ENCODE results near the gene HDDC3. TPM values are rescaled to one million over a fixed set of nuclear protein-coding genes. Genes with fewer than 3 reads are reported as not detected.

The HDDC3 gene, protein sequence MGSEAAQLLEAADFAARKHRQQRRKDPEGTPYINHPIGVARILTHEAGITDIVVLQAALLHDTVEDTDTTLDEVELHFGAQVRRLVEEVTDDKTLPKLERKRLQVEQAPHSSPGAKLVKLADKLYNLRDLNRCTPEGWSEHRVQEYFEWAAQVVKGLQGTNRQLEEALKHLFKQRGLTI
- total RNA-seq = 38.9 and 40.5 TPM in 2 replicates

DNA sequence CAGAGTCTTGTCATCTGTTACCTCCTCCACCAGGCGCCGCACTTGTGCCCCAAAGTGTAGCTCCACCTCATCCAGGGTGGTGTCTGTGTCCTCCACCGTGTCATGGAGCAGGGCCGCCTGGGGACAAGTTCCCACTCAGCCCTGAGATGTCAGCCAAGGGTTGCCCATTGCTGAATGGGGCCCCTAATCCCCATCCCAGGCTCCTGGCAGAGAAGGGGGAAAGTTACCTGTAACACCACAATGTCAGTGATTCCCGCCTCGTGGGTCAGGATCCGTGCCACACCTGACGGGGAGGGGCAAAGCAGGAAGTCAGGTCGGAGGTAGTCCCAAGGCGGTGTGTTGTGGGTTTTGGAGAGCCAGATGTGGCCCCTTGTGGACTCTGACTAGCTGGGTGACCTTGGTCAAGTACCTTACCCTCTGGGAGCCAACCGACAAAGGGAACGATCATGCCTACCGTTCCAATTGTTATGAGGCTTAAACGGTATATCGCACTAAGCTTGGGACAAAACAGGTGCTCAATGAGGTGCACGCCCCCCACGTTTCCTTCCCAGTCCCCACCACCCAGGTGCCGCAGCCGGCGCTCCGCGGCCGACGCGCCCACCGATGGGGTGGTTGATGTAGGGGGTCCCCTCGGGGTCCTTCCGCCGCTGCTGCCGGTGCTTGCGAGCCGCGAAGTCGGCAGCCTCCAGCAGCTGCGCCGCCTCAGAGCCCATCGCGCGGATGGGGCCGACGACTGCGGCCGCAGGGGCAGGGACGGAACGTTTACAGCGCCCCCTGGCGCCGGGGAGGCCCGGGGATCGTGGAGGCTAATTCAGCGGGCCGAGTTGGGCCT lies at the start of gene HDDC3:
Gene HDDC3 (minus strand): TSS at position 722 of the 832 bp plus-strand sequence. CDS start 9 bp downstream, at position 713.

DNA sequence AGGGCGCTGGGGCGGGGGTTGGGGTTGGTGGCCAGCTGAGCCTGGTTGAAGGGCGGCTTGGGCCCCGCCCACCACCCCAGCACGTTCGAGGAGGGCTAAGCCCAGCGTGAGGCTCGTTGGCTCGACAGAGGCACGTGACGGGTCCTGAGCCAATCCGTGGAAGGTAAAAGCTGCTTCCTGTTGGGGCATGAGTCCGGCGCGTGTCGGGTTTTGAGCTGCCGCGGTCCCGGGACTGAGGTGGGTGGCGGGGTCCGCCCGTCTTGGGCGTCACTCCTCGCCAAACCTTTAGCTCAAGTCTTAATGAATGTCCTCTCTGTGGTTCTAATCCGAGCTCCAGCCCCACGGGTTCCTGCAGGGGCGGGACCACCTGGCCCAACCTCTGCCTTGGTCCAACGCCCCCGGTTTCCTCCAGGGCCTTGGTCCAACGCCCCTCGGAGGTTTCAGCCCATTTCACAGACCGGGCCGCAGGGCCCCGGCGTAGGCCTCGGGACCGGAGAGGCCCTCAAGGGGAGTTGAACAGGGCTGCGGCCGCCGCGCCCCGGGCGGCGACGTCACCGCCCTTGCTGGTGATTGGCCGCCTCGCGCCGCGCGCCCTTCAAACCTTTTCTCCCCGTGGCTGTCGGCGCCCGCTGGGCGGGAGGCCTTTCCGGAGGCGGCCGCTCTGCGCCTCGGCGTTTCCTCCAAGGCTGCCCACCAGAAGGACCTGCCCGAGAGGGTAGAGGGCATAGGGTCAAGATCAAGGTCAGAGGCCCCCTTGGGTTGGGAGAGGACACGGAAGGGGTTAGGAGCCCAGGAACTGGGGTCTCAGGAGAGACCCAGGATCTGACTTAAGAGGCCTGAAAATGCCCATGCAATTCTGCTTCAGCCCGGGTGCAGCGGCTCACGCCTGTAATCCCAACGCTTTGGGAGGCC lies 22.6 kb upstream of the HDDC3 start, which contains the start of gene RCCD1:
Gene RCCD1 (plus strand): TSS at position 173 of the 912 bp plus-strand sequence. CDS start 1,851 bp downstream, outside the sequence.

DNA sequence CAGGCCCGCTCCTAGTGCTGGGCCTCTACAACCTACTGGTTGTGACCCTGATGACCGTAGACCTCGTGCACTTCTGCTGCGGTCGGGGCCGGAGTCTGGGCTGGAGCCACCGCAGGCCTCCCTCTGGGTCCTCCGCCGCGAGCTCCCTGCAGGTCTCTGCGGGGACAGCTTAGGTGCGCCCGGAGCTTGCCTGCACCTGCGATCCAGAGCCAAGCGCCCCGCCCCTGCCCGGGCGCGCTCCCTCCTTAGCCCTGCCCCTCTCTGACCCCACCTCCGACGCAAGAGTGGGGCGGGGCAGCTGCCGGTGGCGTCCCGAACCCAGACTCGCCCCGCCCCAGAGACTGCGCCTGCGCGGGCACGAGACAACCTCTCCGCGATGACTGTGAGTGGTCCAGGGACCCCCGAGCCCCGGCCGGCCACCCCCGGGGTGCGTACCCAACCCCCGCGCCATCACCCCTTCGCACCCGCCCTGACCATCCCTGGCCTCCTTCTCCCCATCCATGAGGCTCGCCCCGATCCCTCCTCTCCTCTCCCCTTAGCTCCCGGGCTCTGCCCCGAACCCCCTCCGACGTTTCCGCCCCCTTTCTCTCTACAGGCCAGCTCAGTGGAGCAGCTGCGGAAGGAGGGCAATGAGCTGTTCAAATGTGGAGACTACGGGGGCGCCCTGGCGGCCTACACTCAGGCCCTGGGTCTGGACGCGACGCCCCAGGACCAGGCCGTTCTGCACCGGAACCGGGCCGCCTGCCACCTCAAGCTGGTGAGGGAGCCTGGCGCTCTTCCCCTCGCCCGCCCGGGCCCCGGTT lies 2.8 kb upstream of the HDDC3 start, which contains the start of gene UNC45A:
Gene UNC45A (plus strand): TSS at position 337 of the 803 bp plus-strand sequence. CDS start 40 bp downstream, at position 377.

DNA sequence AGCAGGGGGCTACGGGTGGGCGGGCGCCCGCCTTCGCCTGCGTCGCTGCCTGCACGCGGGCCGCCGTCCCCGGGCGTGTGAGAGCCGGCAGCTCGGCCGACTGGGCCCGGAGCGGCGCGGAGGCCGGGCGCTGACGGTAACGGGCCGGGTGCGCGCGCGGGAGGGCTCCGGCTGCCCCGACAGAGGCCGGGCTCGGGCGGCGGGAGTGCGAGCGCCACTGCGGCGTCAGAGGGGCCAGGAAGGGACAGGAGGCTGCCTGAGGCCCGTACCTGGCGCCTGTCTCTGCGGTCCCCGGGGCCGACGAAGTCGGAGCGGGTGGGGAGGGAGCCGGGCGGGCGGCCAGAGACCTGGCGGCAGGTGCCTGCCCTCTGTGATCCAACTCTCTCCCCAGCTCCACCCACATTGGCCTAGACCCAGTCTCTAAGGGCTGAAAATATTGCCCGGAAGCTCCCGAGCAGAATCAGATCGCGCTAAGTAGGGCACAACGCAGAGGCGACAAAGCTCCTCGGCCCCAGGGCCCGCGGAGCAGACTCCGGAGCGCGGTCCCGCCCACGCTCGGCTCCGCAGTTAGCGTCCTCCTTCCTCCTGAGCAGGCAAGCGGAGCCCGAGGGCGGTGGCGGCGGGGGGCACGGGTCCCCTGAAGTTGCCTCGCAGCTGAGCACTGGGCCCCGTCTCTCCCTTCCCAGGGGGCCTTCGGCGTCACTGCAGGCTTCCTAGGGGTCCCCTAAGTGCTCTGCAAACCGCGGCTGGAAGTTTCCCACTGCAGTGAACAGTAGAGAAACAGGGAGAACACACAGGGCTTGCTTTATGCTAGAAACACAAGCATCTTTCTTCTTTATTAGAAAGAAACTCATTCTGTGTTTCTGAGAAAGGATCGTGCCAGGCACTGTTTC lies 29.3 kb downstream of the HDDC3 start, which contains the start of gene MAN2A2:
Gene MAN2A2 (plus strand): TSS at position 463 of the 893 bp plus-strand sequence. CDS start 906 bp downstream, outside the sequence.

DNA sequence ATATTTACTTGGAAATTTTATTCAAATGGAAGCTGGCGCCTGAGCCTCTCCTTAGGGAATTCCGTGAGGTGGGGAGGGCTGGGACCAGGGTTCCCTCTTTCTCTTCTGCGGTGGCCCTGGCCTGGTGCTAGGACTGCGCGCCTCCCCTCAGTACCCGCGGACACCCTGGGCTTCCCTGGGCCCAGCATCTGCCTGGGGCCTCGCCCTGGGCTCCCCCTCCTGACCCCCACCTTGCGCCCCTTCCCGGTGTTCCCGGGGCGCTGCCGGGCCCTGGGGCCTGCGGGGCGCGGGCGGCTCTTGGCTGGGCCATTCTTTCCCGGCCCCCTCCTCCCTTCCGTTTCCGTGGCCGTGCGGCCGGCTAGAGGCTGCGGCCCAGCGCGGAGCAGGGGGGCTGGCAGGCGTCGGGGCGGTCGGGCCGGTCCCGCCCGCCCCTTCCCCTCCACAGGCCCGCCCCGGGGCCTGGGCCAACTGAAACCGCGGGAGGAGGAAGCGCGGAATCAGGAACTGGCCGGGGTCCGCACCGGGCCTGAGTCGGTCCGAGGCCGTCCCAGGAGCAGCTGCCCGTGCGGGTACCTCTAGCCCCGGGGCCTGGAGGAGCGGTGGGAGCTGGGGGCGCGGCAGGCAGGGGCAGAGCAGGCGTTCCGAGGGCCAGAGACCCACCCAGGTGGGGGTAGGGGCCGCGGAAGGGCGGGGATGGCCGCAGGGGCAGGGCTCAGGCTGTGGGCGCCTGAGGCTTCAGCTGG lies 48.2 kb downstream of the HDDC3 start, which contains the start of gene FES:
Gene FES (plus strand): TSS at position 529 of the 743 bp plus-strand sequence. CDS start 542 bp downstream, outside the sequence.

Other genes starting within 250 kb of the HDDC3 start
- 9.8 and 10.5 TPM in 2 replicates for gene BLM, start 215.2 kb downstream of the HDDC3 start, total RNA-seq
- 100 and 116 TPM in 2 replicates for gene FURIN, start 64.0 kb downstream of the HDDC3 start, total RNA-seq
- gene FES, start 48.0 kb downstream of the HDDC3 start, total RNA-seq = 108 and 121 TPM in 2 replicates
- 17.4 and 20.6 TPM in 2 replicates for gene MAN2A2, start 29.2 kb downstream of the HDDC3 start, total RNA-seq
- 68.9 and 84.5 TPM in 2 replicates for gene UNC45A, start 2.7 kb upstream of the HDDC3 start, total RNA-seq
- 18.7 and 19.0 TPM in 2 replicates for gene RCCD1, start 22.3 kb upstream of the HDDC3 start, total RNA-seq
- gene PRC1, start 62.0 kb upstream of the HDDC3 start, total RNA-seq = 177 and 195 TPM in 2 replicates
- gene VPS33B, start 90.0 kb upstream of the HDDC3 start, total RNA-seq = 8.2 and 15.6 TPM in 2 replicates
- gene SV2B, start 167.7 kb upstream of the HDDC3 start, total RNA-seq = 1.3 and 1.7 TPM in 2 replicates